Hindlimb muscle (tissue), 1 donor: ENCODE data around the gene KIAA0232. TPM values are rescaled to one million over a fixed set of nuclear protein-coding genes. Genes with fewer than 3 reads are reported as not detected.

ENCODE experiments used
- DNase-seq: peaks from one replicate; pipeline ENCODE4 v3.0.0-alpha.2; 2013
- polyA plus RNA-seq: library from polyadenylated mRNA; unstranded; fragments of 120-200 nt; gene quantifications from one replicate; pipeline ENCODE4 v1.2.1, GENCODE V29; 2013; ENCODE audit not compliant: insufficient read length

Gene KIAA0232
- polyA plus RNA-seq, 1 donor, result 17.2 TPM

GRCh38 chr4:6917461-6918271, 135.1 kb downstream of the KIAA0232 start:
- DNase-seq, result no peak

DNA sequence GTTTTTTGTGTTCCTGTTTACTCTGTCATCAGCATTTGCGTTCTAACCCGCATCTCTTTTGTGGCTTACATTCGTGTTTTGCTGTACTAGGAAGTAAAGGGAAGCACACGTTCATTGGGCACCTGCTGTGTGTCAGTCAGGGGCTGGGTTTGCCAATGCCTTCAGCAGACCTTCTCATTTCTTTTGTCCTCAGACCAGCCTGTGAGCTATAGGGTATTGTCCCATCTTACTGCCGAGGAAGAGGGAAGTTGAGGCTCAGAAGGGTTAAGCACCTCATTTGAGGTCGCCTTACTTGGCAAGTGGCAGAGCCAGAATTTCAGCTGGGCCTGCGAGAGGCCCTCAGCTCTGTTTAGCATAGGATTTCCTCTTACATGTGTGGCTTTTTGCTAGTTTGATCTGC, 135.8 kb downstream of the KIAA0232 start:
- no peak for DNase-seq

- no peak for DNase-seq
These were observed 137.6 kb downstream of the KIAA0232 start for GRCh38 chr4:6920171-6920570.

DNA sequence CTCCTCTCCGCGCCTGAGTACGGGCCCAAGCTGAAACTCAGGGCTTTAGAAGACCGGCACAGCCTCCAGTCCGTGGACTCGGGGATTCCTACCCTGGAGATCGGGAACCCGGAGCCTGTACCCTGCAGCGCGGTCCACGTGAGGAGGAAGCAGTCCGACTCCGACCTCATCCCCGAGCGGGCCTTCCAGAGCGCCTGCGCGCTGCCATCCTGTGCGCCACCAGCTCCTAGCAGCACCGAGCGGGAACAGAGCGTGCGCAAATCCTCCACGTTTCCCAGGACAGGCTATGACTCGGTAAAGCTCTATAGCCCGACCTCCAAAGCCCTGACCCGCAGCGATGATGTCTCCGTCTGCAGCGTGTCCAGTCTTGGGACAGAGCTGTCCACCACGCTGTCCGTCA, 141.0 kb downstream of the KIAA0232 start:
- no peak for DNase-seq

- no peak for DNase-seq
These were observed 141.8 kb downstream of the KIAA0232 start for GRCh38 chr4:6924361-6924779.

GRCh38 chr4:6925357-6925836, 142.9 kb downstream of the KIAA0232 start:
- no peak for DNase-seq

- DNase-seq, result no peak
These were observed 143.6 kb downstream of the KIAA0232 start for GRCh38 chr4:6926081-6926480.

DNA sequence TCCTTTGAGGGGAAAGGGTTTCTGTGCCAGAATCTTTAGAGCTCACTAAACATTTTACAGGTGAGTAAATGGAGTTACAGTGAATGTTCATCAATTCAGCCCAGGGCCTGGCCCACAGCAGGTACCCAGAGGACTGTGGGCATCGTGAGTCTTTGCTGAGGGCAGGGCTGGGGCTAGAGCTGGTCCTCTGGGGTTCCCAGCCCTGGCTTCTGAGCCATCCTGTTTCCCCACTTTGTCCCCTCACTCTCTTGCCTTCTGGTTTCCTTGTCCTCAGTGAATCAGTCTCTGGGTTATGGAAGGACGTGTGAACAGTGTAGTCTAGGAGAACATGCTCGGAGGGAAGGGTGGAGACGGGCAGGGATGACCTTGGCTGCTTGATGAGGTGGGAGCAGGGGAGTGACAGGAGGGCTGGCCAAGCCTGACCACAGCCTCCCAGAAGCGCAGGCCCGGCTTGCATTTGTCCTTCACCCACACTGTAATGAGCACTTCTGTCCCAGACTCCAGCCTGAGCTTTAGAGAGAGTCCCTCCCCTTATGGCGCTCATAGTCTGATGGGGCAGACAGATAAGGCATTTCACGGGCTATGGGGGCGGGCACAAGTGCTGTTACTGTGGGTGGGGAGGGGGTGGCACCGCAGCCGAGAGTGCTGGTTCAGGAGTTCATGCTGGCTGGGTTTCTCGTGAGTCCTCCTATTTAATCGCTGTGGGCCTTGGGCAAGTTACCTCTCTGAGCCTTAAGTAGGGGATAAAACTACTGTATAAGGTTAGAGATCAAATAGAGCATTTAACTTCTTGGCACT, 144.4 kb downstream of the KIAA0232 start:
- no peak for DNase-seq

GRCh38 chr4:6928081-6928480, 145.6 kb downstream of the KIAA0232 start:
- DNase-seq, result no peak

GRCh38 chr4:6929339-6929811, 146.8 kb downstream of the KIAA0232 start:
- no peak for DNase-seq

DNA sequence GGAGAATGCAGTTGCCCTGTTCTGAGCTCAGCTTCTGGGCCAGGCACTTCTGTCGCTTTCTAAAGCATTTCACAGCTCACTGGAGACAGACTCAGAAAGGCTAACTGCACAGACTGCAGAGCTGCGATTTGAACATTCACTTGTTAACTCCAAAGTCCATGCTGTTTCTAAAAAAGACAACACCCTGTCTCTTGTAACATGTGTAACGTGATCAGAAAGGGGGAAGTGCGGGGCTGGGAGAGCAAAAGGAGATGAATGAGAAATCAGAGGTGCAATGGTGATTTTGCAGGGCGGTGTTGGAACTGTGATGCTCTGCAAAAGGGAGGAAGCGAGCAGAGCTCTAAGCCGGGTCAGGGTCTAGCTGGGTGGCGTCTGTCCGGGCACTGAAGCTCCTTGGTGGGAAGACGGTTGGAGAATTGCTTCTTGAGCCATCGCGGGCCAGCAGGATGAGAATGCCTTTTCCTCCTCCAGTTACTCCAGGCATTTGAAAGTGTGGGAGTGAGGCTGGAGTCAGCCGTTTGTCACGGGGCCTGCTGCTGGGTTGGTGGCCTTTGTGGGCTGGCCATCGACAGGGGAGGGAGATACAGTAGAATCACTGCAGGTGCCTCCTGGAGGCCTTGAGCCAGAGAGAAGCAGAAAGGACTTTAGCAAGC, 147.4 kb downstream of the KIAA0232 start:
- DNase-seq, result no peak

DNA sequence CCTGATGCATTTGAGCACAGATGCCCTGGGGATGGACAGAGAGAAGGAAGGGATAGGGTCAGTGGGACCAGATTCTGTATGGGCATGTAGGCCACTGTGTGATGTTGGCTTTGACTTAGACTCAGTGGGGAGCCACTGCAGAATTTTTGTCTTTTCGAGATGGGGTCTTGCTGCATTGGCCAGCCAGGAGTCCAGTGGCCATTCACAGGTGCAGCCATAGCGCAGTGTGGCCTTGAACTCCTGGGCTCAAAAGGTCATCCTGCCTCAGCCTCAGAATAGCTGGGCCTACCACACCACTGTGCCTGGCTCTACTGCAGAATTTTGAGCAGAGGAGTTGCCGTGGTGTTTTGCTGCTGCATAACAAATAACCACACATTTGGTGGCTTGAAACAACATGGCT, 149.9 kb downstream of the KIAA0232 start:
- no peak for DNase-seq

DNA sequence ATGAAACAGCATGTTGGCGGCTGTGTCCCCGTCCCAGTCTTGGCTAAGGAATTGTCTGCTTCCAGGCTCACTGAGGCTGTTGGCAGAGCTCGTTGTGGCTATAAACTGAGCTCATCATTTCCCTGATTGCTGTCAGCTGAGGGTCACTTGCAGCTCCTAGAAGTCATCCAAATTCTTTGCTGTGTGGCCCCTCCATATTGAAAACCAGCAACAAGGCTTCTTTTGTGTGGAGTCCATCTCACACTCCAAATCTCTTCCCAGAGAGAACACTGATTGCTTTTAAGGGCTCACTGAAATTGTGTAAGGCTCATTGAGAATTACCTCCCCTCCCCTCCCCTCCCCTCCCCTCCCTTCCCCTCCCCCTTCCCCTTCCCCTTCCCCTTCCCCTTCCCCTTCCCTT, 150.4 kb downstream of the KIAA0232 start:
- DNase-seq, result no peak

Other genes with a start within 250 kb of the KIAA0232 start
- gene MAN2B2, start 207.5 kb upstream of the KIAA0232 start, polyA plus RNA-seq, result 8.9 TPM
- 227 TPM for gene MRFAP1, start 142.0 kb upstream of the KIAA0232 start, polyA plus RNA-seq
- gene S100P, start 88.8 kb upstream of the KIAA0232 start, polyA plus RNA-seq, result 1.8 TPM
- 49.7 TPM for gene MRFAP1L1, start 72.9 kb upstream of the KIAA0232 start, polyA plus RNA-seq
- gene BLOC1S4, start 66.6 kb upstream of the KIAA0232 start, polyA plus RNA-seq, result 8.5 TPM
- 46.0 TPM for gene TBC1D14, start 127.1 kb downstream of the KIAA0232 start, polyA plus RNA-seq